H9 (cell line): Measurements from ENCODE around the gene ENOSF1. TPM values are rescaled to one million over a fixed set of nuclear protein-coding genes. Genes with fewer than 3 reads are reported as not detected.

Source experiments
- DNase-seq: peaks from one replicate; pipeline ENCODE4 v3.0.0-alpha.2; 2017
- H2AFZ ChIP-seq: one replicate; pipeline ENCODE4 v1.6.1; 2013; ENCODE audit warnings: mild to moderate bottlenecking, low read length, control low read depth, moderate library complexity
- H2AK5ac ChIP-seq: 2 replicates; pipeline ENCODE4 v1.6.1; 2013; ENCODE audit warnings: low read length, control low read depth, mixed read lengths; ENCODE audit not compliant: insufficient read length
- H2BK120ac ChIP-seq: one replicate; pipeline ENCODE4 v1.6.1; 2013; ENCODE audit warnings: low read depth, mild to moderate bottlenecking, low read length, control low read depth, inconsistent platforms; ENCODE audit not compliant: poor library complexity, severe bottlenecking
- H2BK12ac ChIP-seq: 2 replicates; pipeline ENCODE4 v1.6.1; 2013; ENCODE audit warnings: low read length, control low read depth, mixed read lengths, low read depth; ENCODE audit not compliant: insufficient read length
- H2BK15ac ChIP-seq: 2 replicates; pipeline ENCODE4 v1.6.1; 2013; ENCODE audit warnings: low read depth, low read length, control low read depth
- H2BK20ac ChIP-seq: one replicate; pipeline ENCODE4 v1.6.1; 2013; ENCODE audit warnings: low read depth, mild to moderate bottlenecking, low read length, control low read depth, inconsistent platforms; ENCODE audit not compliant: poor library complexity, severe bottlenecking
- H2BK5ac ChIP-seq: 2 replicates; pipeline ENCODE4 v1.6.1; 2013; ENCODE audit warnings: low read length, control low read depth, mixed read lengths; ENCODE audit not compliant: insufficient read length
- H3K14ac ChIP-seq: 2 replicates; pipeline ENCODE4 v1.6.1; 2013; ENCODE audit warnings: low read length, control low read depth; ENCODE audit not compliant: insufficient read depth
- H3K18ac ChIP-seq: 2 replicates; pipeline ENCODE4 v1.6.1; 2013; ENCODE audit warnings: low read depth, mild to moderate bottlenecking, mixed read lengths, low read length, control low read depth; ENCODE audit not compliant: insufficient read length
- H3K23ac ChIP-seq: 2 replicates; pipeline ENCODE4 v1.6.1; 2013; ENCODE audit warnings: low read length, control low read depth, mixed read lengths, low read depth; ENCODE audit not compliant: insufficient read length
- H3K23me2 ChIP-seq: 2 replicates; pipeline ENCODE4 v1.6.1; 2013; ENCODE audit warnings: low read depth, mild to moderate bottlenecking, mixed read lengths, low read length, control low read depth; ENCODE audit not compliant: insufficient read length, poor library complexity, severe bottlenecking
- H3K27ac ChIP-seq: 2 replicates; pipeline ENCODE4 v1.5.1; 2013; ENCODE audit warnings: low read length, control low read depth, mixed read lengths, low read depth; ENCODE audit not compliant: insufficient read length
- H3K27me3 ChIP-seq: 2 replicates; pipeline ENCODE4 v1.6.1; 2013; ENCODE audit warnings: low read length, control low read depth, inconsistent platforms; ENCODE audit not compliant: insufficient read depth
- H3K4ac ChIP-seq: 2 replicates; pipeline ENCODE4 v1.6.1; 2013; ENCODE audit warnings: low read depth, mild to moderate bottlenecking, control low read depth, inconsistent platforms, low read length, moderate library complexity
- H3K4me1 ChIP-seq: 2 replicates; pipeline ENCODE4 v1.6.1; 2013; ENCODE audit warnings: low read length, control low read depth, inconsistent platforms; ENCODE audit not compliant: insufficient read depth
- H3K4me2 ChIP-seq: 2 replicates; pipeline ENCODE4 v1.6.1; 2013; ENCODE audit warnings: low read length, control low read depth, mixed read lengths; ENCODE audit not compliant: insufficient read length, insufficient read depth
- H3K56ac ChIP-seq: 2 replicates; pipeline ENCODE4 v1.6.1; 2013; ENCODE audit warnings: low read depth, mild to moderate bottlenecking, mixed read lengths, low read length, control low read depth; ENCODE audit not compliant: insufficient read length
- H3K79me1 ChIP-seq: 2 replicates; pipeline ENCODE4 v1.6.1; 2013; ENCODE audit warnings: low read depth, mild to moderate bottlenecking, moderate library complexity, low read length, control low read depth, inconsistent platforms; ENCODE audit not compliant: insufficient read depth, poor library complexity, severe bottlenecking
- H3K79me2 ChIP-seq: 2 replicates; pipeline ENCODE4 v1.6.1; 2013; ENCODE audit warnings: low read length, control low read depth, inconsistent platforms; ENCODE audit not compliant: insufficient read depth
- H3K9ac ChIP-seq: 2 replicates; pipeline ENCODE4 v1.6.1; 2013; ENCODE audit warnings: low read length, control low read depth, mixed read lengths; ENCODE audit not compliant: insufficient read length; ENCODE audit errors: extremely low read depth
- H3K9me3 ChIP-seq: one replicate; pipeline ENCODE4 v1.6.1; 2013; ENCODE audit warnings: low read depth, low read length, inconsistent platforms; ENCODE audit not compliant: control insufficient read depth
- H3T11ph ChIP-seq: one replicate; pipeline ENCODE4 v1.6.1; 2013; ENCODE audit warnings: mild to moderate bottlenecking, low read length, control low read depth, inconsistent platforms
- H4K20me1 ChIP-seq: one replicate; pipeline ENCODE4 v1.6.1; 2013; ENCODE audit not compliant: control insufficient read depth, insufficient read length, insufficient read depth
- H4K5ac ChIP-seq: 2 replicates; pipeline ENCODE4 v1.6.1; 2013; ENCODE audit warnings: low read depth, mild to moderate bottlenecking, mixed read lengths, low read length, control low read depth; ENCODE audit not compliant: insufficient read length
- H4K8ac ChIP-seq: replicated peaks from 2 replicates; pipeline ENCODE4 v1.6.1; 2013; ENCODE audit warnings: low read length, control low read depth, mixed read lengths, low read depth; ENCODE audit not compliant: insufficient read length
- H4K91ac ChIP-seq: 2 replicates; pipeline ENCODE4 v1.6.1; 2013; ENCODE audit warnings: low read depth, mild to moderate bottlenecking, moderate library complexity, mixed read lengths, low read length, control low read depth; ENCODE audit not compliant: insufficient read length
- H3K27ac Mint-ChIP-seq, 3 experiments: 2 replicates in 2 of 3; 3 replicates in 1 of 3; pipeline ENCODE4 v1.8.0; 2020 to 2021; ENCODE audit warnings: mixed read lengths in 3 of 3, mild to moderate bottlenecking in 1 of 3, moderate library complexity in 1 of 3
- H3K27me3 Mint-ChIP-seq: 2 replicates; pipeline ENCODE4 v1.8.0; 2021; ENCODE audit warnings: low read depth, mild to moderate bottlenecking, moderate library complexity, mixed read lengths
- H3K36me3 Mint-ChIP-seq, 3 experiments: 2 replicates in 2 of 3; 3 replicates in 1 of 3; pipeline ENCODE4 v1.8.0; 2020 to 2021; ENCODE audit warnings: low read depth in 3 of 3, mixed read lengths in 3 of 3; ENCODE audit not compliant: insufficient read depth in 1 of 3
- H3K4me1 Mint-ChIP-seq, 2 experiments: 2 replicates each; pipeline ENCODE4 v1.8.0; 2020; ENCODE audit warnings: mixed read lengths in 2 of 2
- H3K4me3 Mint-ChIP-seq, 2 experiments: 2 replicates in 1 of 2; 3 replicates in 1 of 2; pipeline ENCODE4 v1.8.0; 2020 to 2021; ENCODE audit warnings: mild to moderate bottlenecking in 2 of 2, mixed read lengths in 2 of 2, moderate library complexity in 1 of 2
- H3K9me3 Mint-ChIP-seq, 2 experiments: 2 replicates in 1 of 2; 3 replicates in 1 of 2; pipeline ENCODE4 v1.8.0; 2020; ENCODE audit warnings: mild to moderate bottlenecking in 2 of 2, mixed read lengths in 2 of 2, moderate library complexity in 1 of 2
- WGBS: extraction: QIAGEN DNeasy Blood & Tissue Kit; methylation state at CpG from one replicate; pipeline ENCODE4 v1.1.7; 2013; ENCODE audit warnings: missing lambda C conversion rate, low lambda C conversion rate, mixed read lengths; ENCODE audit not compliant: insufficient read length; ENCODE audit errors: extremely low coverage; 5-methylcytosine and 5-hydroxymethylcytosine counted together
- total RNA-seq: library from RNA; stranded (reverse); gene quantifications from 2 replicates; pipeline ENCODE4 v1.2.1, GENCODE V29; 2021
- TF ChIP-seq, protein P1 (sequence below): fragments of 200-600 bp; sonication (generic); conservative IDR thresholded peaks from 3 replicates; pipeline ENCODE4 v1.8.0; 2021; ENCODE audit warnings: antibody characterized with exemption, mild to moderate bottlenecking

ENOSF1 gene
- total RNA-seq, 1 experiment from 2014 or later = 40.3 TPM

GRCh38 chr18:723541-724080, 11.2 kb upstream of the ENOSF1 start:
- Histone ChIP-seq H3K79me1 (no peaks in the 10 kb centered on the region), H3K4me2 (no peak overlapping the region), H3K23me2 (no peaks in the 10 kb centered on the region), H3K79me2 (no peaks in the 10 kb centered on the region), H3K56ac (no peak overlapping the region), H2BK5ac (no peak overlapping the region), H2BK120ac (no peak overlapping the region), H4K91ac (no peak overlapping the region), H3K4ac (no peak overlapping the region), H2AK5ac (no peak overlapping the region), H4K20me1 (no peaks in the 10 kb centered on the region), H4K8ac (no peak overlapping the region), H3K4me1 (no peaks in the 10 kb centered on the region), H2AFZ (no peak overlapping the region), H3K9ac (no peak overlapping the region), H2BK15ac (no peak overlapping the region), H3T11ph (no peak overlapping the region), H2BK20ac (no peak overlapping the region), H3K9me3 (no peaks in the 10 kb centered on the region), H3K27me3 (no peaks in the 10 kb centered on the region), H3K27ac (no peak overlapping the region), H4K5ac (no peak overlapping the region), H2BK12ac (no peak overlapping the region), H3K18ac (no peak overlapping the region), H3K23ac (no peak overlapping the region), H3K14ac (no peak overlapping the region)
- H3K36me3 Mint-ChIP-seq = peaks cover 5 to 22% (median 19%) of the 10 kb centered on the region in 3 experiments; a peak in 6 of 7 replicates
- WGBS = no CpG with 5 or more reads among the region's 1 CpG
- TF ChIP-seq, protein P1, sequence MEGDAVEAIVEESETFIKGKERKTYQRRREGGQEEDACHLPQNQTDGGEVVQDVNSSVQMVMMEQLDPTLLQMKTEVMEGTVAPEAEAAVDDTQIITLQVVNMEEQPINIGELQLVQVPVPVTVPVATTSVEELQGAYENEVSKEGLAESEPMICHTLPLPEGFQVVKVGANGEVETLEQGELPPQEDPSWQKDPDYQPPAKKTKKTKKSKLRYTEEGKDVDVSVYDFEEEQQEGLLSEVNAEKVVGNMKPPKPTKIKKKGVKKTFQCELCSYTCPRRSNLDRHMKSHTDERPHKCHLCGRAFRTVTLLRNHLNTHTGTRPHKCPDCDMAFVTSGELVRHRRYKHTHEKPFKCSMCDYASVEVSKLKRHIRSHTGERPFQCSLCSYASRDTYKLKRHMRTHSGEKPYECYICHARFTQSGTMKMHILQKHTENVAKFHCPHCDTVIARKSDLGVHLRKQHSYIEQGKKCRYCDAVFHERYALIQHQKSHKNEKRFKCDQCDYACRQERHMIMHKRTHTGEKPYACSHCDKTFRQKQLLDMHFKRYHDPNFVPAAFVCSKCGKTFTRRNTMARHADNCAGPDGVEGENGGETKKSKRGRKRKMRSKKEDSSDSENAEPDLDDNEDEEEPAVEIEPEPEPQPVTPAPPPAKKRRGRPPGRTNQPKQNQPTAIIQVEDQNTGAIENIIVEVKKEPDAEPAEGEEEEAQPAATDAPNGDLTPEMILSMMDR = no peak
- H3K9me3 Mint-ChIP-seq = no peaks in the 10 kb centered on the region
- no peak overlapping the region for H3K4me3 Mint-ChIP-seq
- no peak for DNase-seq
- H3K27me3 Mint-ChIP-seq = no peaks in the 10 kb centered on the region
- H3K4me1 Mint-ChIP-seq = no peaks in the 10 kb centered on the region
- H3K27ac Mint-ChIP-seq = no peak overlapping the region
